Left ventricle myocardium inferior (tissue), 1 donor: ENCODE data around the gene PCDHGB2. TPM values are rescaled to one million over a fixed set of nuclear protein-coding genes. Genes with fewer than 3 reads are reported as not detected.
"Not testable (repeated sequence)": the region's sequence is repeated elsewhere in the genome, so short reads cannot be mapped to it uniquely, and the experiment has no call there.

Experiments used
- DNase-seq: peaks from one replicate; pipeline ENCODE4 v3.0.0-alpha.2; 2020
- H3K27ac ChIP-seq: fragments of 200-600 bp; replicated peaks from 2 replicates; pipeline ENCODE4 v1.8.0; 2021
- H3K27me3 ChIP-seq: fragments of 200-600 bp; 2 replicates; pipeline ENCODE4 v1.8.0; 2021; ENCODE audit warnings: low read depth
- H3K36me3 ChIP-seq: fragments of 200-600 bp; 2 replicates; pipeline ENCODE4 v1.8.0; 2021
- H3K4me1 ChIP-seq: fragments of 200-600 bp; 2 replicates; pipeline ENCODE4 v1.8.0; 2021
- H3K4me3 ChIP-seq: fragments of 200-600 bp; 2 replicates; pipeline ENCODE4 v1.8.0; 2021; ENCODE audit warnings: mild to moderate bottlenecking, moderate library complexity
- H3K9me3 ChIP-seq: fragments of 200-600 bp; replicated peaks from 2 replicates; pipeline ENCODE4 v1.8.0; 2021
- CTCF ChIP-seq: fragments of 200-600 bp; IDR thresholded peaks from 2 replicates; pipeline ENCODE4 v1.8.0; 2021; ENCODE audit warnings: antibody characterized with exemption, mild to moderate bottlenecking, borderline replicate concordance
- intact Hi-C: fragments of 100-400 bp; cut with micrococcal nuclease; formaldehyde crosslinking; loops from one replicate; pipeline ENCODE4 v1.11.0; 2022
- total RNA-seq: library from RNA; stranded (reverse); fragmentation: NEBNext Ultra II Directional; extraction: Animal tissue kit (Norgen Biotek cat#: 25700); gene quantifications from one replicate; pipeline ENCODE4 v1.2.1, GENCODE V29; 2021
- donor health status: DM: no; HTN: yes; CAD: no; lungs with severe emphysema.

Gene PCDHGB2
- total RNA-seq, 1 donor from 2014 or later, result 8.8 TPM

DNA sequence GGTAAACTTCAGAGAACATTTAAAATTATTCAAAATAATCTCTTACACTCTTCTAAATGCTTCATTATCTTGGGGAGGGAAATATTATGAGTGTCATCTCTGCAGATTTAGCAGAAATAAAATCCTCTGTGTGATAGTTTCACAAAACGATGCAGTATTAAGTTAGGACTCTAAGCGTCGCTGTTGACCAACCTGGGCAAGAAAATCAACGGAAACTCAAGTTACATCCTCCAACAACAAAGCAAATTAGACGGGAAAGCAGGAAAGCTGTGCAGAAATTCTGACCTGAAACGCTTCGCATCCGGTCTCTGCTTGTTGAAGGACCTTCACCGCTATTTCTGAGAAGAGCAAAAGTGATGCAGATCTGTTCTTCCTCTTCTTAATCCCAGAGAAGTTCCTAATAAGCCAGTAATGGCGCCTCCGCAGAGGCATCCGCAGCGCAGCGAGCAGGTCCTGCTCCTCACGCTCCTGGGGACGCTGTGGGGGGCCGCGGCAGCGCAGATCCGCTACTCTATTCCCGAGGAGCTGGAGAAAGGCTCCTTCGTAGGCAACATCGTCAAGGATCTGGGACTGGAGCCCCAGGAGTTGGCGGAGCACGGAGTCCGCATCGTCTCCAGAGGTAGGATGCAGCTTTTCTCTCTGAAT lies 14.0 kb downstream of the PCDHGB2 start, which contains the start of gene PCDHGA6:
Gene PCDHGA6, plus strand, starts transcription at position 219 of the 645 bp plus-strand sequence. Its CDS starts 193 bp downstream, at position 412.
- Histone ChIP-seq H3K4me3 (peak within 1 kb of the TSS; percentile 52), H3K27ac (no peak within 1 kb of the TSS), H3K27me3 (no peaks in the 10 kb centered on the region), H3K9me3 (peaks cover 98% of the 10 kb centered on the region), H3K36me3 (peaks cover 43% of the 10 kb centered on the region), H3K4me1 (peaks cover 57% of the 10 kb centered on the region)
- intact Hi-C loops, result no loop called here
- peak; percentile 62 for TF ChIP-seq CTCF
- DNase-seq, result no peak

DNA sequence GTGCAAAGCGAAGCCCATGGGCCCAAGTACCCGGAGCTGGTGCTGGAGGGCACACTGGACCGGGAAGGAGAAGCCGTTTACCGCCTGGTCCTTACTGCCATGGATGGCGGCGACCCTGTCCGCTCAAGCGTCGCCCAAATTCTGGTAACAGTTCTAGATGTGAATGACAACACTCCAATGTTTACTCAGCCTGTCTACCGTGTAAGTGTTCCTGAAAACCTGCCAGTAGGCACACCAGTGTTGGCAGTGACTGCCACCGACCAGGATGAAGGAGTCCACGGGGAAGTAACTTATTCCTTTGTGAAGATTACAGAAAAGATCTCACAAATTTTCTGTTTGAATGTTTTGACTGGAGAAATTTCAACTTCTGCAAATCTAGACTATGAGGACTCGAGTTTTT lies 14.8 kb downstream of the PCDHGB2 start:
- H3K27ac ChIP-seq, result no peak overlapping the region
- H3K4me3 ChIP-seq, result peak overlapping the region; percentile 52
- TF ChIP-seq CTCF, result no peak
- intact Hi-C loops, result no loop called here
- peaks cover 50% of the 10 kb centered on the region for H3K4me1 ChIP-seq
- peaks cover 98% of the 10 kb centered on the region for H3K9me3 ChIP-seq
- no peaks in the 10 kb centered on the region for H3K27me3 ChIP-seq
- DNase-seq, result no peak
- peaks cover 43% of the 10 kb centered on the region for H3K36me3 ChIP-seq

DNA sequence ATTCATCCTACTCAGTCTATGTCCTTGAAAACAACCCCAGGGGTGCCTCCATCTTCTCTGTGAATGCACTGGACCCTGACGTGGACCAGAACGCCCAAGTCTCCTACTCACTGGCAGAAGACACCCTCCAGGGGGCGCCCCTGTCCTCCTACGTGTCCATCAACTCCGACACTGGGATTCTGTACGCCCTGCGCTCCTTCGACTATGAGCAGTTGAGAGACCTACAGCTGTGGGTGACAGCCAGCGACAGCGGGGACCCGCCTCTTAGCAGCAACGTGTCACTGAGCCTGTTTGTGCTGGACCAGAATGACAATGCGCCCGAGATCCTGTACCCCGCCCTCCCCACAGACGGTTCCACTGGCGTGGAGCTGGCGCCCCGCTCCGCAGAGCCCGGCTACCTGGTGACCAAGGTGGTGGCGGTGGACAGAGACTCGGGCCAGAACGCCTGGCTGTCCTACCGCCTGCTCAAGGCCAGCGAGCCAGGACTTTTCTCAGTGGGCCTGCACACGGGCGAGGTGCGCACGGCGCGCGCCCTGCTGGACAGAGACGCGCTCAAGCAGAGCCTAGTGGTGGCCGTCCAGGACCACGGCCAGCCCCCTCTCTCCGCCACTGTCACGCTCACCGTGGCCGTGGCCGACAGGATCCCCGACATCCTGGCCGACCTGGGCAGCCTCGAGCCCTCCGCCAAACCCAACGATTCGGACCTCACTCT lies 15.8 kb downstream of the PCDHGB2 start:
- H3K27me3 ChIP-seq, DNase-seq, H3K27ac ChIP-seq, H3K4me3 ChIP-seq, intact Hi-C loops: not testable (repeated sequence)
- Histone ChIP-seq H3K4me1 (peaks cover 45% of the 10 kb centered on the region), H3K36me3 (peaks cover 48% of the 10 kb centered on the region), H3K9me3 (peaks cover 98% of the 10 kb centered on the region)

DNA sequence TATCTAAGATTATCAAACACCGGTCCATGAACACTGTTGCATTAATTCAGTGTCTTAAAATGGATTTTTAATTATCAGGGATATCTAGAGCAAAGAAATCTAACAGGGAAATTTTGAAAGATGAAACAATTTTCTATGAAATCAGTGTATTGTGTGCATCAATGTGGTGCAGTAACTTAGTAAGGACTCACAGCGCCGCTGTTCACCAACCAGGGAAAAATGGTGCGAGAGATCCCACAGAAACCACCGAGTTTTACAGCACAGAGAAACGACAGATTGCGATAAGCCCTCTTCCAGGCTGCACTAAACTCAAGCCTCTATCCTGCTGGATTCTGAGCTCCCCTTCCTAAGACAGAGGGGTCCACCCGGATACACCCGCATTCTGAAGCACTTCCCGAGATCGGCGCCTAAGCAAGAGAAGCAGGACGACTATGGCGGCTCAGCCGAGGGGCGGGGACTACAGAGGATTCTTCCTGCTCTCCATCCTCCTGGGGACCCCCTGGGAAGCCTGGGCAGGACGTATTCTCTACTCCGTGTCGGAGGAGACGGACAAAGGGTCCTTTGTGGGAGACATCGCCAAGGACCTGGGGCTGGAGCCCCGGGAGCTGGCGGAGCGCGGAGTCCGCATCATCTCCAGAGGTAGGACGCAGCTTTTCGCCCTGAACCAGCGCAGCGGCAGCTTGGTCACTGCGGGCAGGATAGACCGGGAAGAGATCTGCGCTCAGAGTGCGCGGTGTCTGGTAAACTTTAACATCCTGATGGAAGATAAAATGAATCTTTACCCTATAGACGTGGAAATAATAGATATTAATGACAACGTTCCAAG lies 22.9 kb downstream of the PCDHGB2 start, which contains the start of gene PCDHGA7:
Gene PCDHGA7, plus strand, starts transcription at position 274 of the 826 bp plus-strand sequence. Its CDS starts 158 bp downstream, at position 432.
- intact Hi-C loops, result no loop called here

DNA sequence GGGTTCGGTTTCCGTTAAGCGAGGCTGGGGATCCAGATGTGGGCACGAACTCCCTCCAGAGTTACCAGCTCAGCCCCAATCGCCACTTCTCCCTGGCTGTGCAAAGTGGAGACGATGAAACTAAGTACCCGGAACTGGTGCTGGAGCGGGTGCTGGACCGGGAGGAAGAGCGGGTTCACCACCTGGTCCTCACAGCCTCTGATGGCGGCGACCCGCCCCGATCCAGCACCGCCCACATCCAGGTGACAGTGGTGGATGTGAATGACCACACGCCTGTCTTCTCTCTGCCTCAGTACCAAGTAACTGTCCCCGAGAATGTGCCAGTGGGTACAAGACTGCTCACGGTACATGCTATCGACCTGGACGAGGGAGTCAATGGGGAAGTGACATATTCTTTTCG lies 23.6 kb downstream of the PCDHGB2 start:
- no peak overlapping the region for H3K27ac ChIP-seq
- peaks cover 96% of the 10 kb centered on the region for H3K9me3 ChIP-seq
- peak overlapping the region; percentile 51 for H3K4me3 ChIP-seq
- no peak for DNase-seq
- peaks cover 33% of the 10 kb centered on the region for H3K36me3 ChIP-seq
- intact Hi-C loops, result no loop called here
- H3K4me1 ChIP-seq, result peaks cover 7% of the 10 kb centered on the region
- H3K27me3 ChIP-seq, result no peaks in the 10 kb centered on the region
- TF ChIP-seq CTCF, result no peak

More for the DNA sequence above, 22.9 kb downstream of the PCDHGB2 start, which contains the start of gene PCDHGA7:
- peaks cover 4% of the 10 kb centered on the region for H3K4me1 ChIP-seq
- DNase-seq, result no peak
- peaks cover 38% of the 10 kb centered on the region for H3K36me3 ChIP-seq
- peak within 1 kb of the TSS; percentile 13 for H3K27ac ChIP-seq
- H3K27me3 ChIP-seq, result no peaks in the 10 kb centered on the region
- peak within 1 kb of the TSS; percentile 51 for H3K4me3 ChIP-seq
- peak; percentile 47 for TF ChIP-seq CTCF
- peaks cover 100% of the 10 kb centered on the region for H3K9me3 ChIP-seq
